H1 (cell line): ENCODE data around the gene SZT2. TPM values are rescaled to one million over a fixed set of nuclear protein-coding genes. Genes with fewer than 3 reads are reported as not detected.

ENCODE experiments used
- CTCF ChIA-PET: fragments of 300-600 bp; sonication (Branson Sonifier 250); formaldehyde crosslinking; loops from one replicate; lab custom pipeline; 2021; ENCODE audit not compliant: partially characterized antibody; lab: Charles Lee
- POLR2A ChIA-PET: fragments of 300-600 bp; sonication (Branson Sonifier 250); formaldehyde crosslinking; loops from one replicate; lab custom pipeline; 2021; ENCODE audit warnings: inconsistent platforms; ENCODE audit not compliant: partially characterized antibody; lab: Charles Lee
- DNase-seq, 2 experiments: peaks; one replicate each; pipeline versions ENCODE4 v3.0.0 to v3.0.0-alpha.2; 2010 to 2022; ENCODE audit warnings: low spot score in 2 of 2, low read depth in 1 of 2, mixed read lengths in 1 of 2
- FAIRE-seq: peaks from 2 replicates; lab custom pipeline; 2011; peaks lifted over from hg19 to GRCh38; lab: Jason Lieb, UNC
- H2AFZ ChIP-seq: 2 replicates; pipeline ENCODE4 v1.8.1; 2012; ENCODE audit warnings: low read length, inconsistent platforms
- H2AK5ac ChIP-seq: 2 replicates; pipeline ENCODE4 v1.6.1; 2013; ENCODE audit warnings: low read depth, low read length
- H2BK120ac ChIP-seq: replicated peaks from 2 replicates; pipeline ENCODE3; 2013; ENCODE audit warnings: low read depth, low read length, inconsistent platforms
- H2BK12ac ChIP-seq: 2 replicates; pipeline ENCODE4 v1.6.1; 2013; ENCODE audit warnings: low read depth, low read length
- H2BK15ac ChIP-seq: 2 replicates; pipeline ENCODE4 v1.6.1; 2013; ENCODE audit warnings: low read length
- H2BK20ac ChIP-seq: 2 replicates; pipeline ENCODE4 v1.6.1; 2013; ENCODE audit warnings: low read length
- H2BK5ac ChIP-seq: 2 replicates; pipeline ENCODE4 v1.6.1; 2013; ENCODE audit warnings: low read depth, low read length
- H3K14ac ChIP-seq: 2 replicates; pipeline ENCODE4 v1.6.1; 2013; ENCODE audit warnings: inconsistent platforms; ENCODE audit not compliant: insufficient read length
- H3K18ac ChIP-seq: 2 replicates; pipeline ENCODE4 v1.6.1; 2013; ENCODE audit warnings: low read length; ENCODE audit errors: extremely low read depth
- H3K23ac ChIP-seq: 2 replicates; pipeline ENCODE4 v1.6.1; 2013; ENCODE audit warnings: inconsistent platforms; ENCODE audit not compliant: insufficient read length
- H3K23me2 ChIP-seq: 2 replicates; pipeline ENCODE4 v1.6.1; 2013; ENCODE audit warnings: low read depth, low read length
- H3K27ac ChIP-seq: 2 replicates; pipeline ENCODE4 v1.6.1; 2011; ENCODE audit warnings: low read depth, low read length, inconsistent platforms
- H3K27me3 ChIP-seq, 4 experiments: replicated peaks in 1 of 4; 1 replicate in 1 of 4; 2 replicates in 3 of 4; pipeline versions ENCODE4 v1.6.1 to v1.8.1; 2011 to 2013; ENCODE audit warnings: low read length in 3 of 4, mild to moderate bottlenecking in 3 of 4, inconsistent platforms in 2 of 4, mixed read lengths in 2 of 4, moderate library complexity in 1 of 4; ENCODE audit not compliant: control insufficient read depth in 3 of 4, insufficient read depth in 3 of 4; ENCODE audit errors: extremely low read depth in 1 of 4
- H3K36me3 ChIP-seq, 4 experiments: 2 replicates each; pipeline versions ENCODE4 v1.6.1 to v1.8.1; 2011 to 2013; ENCODE audit warnings: mild to moderate bottlenecking in 4 of 4, low read length in 3 of 4, moderate library complexity in 2 of 4, control low read depth in 1 of 4, inconsistent platforms in 1 of 4; ENCODE audit not compliant: insufficient read depth in 4 of 4, control insufficient read depth in 2 of 4
- H3K4ac ChIP-seq: replicated peaks from 2 replicates; pipeline ENCODE3; 2013; ENCODE audit warnings: low read length, low read depth, mixed read lengths, inconsistent platforms; ENCODE audit not compliant: insufficient read length
- H3K4me1 ChIP-seq, 4 experiments: replicated peaks in 1 of 4; 1 replicate in 1 of 4; 2 replicates in 3 of 4; pipeline versions ENCODE4 v1.6.1 to v1.8.1; 2011 to 2013; ENCODE audit warnings: low read length in 3 of 4, inconsistent platforms in 2 of 4, mixed read lengths in 1 of 4; ENCODE audit not compliant: insufficient read depth in 4 of 4, control insufficient read depth in 3 of 4
- H3K4me2 ChIP-seq, 2 experiments: 2 replicates each; pipeline versions ENCODE4 v1.6.1 to v1.8.1; 2011 to 2013; ENCODE audit warnings: low read depth in 2 of 2, low read length in 2 of 2, control low read depth in 1 of 2, inconsistent platforms in 1 of 2, mild to moderate bottlenecking in 1 of 2; ENCODE audit not compliant: insufficient read depth in 1 of 2
- H3K4me3 ChIP-seq, 4 experiments: fragments of 200-600, 300-600 bp in 1 of 4; sonication (generic), shearing (Covaris generic), sonication (Bioruptor Twin) in 1 of 4; 2 replicates each; pipeline versions ENCODE4 v1.5.1 to v1.8.1; 2011 to 2016; ENCODE audit warnings: low read length in 4 of 4, low read depth in 3 of 4, control low read depth in 2 of 4, inconsistent platforms in 2 of 4, mild to moderate bottlenecking in 2 of 4, mixed read lengths in 1 of 4, moderate library complexity in 1 of 4; ENCODE audit not compliant: insufficient read depth in 2 of 4; ENCODE audit errors: extremely low read depth in 1 of 4
- H3K56ac ChIP-seq: replicated peaks from 2 replicates; pipeline ENCODE3; 2013; ENCODE audit warnings: low read depth, mild to moderate bottlenecking, mixed read lengths, low read length, inconsistent platforms; ENCODE audit not compliant: insufficient read length
- H3K79me1 ChIP-seq: 2 replicates; pipeline ENCODE4 v1.6.1; 2013; ENCODE audit warnings: low read depth, low read length, control low read depth
- H3K79me2 ChIP-seq, 2 experiments: 2 replicates each; pipeline versions ENCODE4 v1.6.1 to v1.8.1; 2012 to 2013; ENCODE audit warnings: low read length in 2 of 2, mild to moderate bottlenecking in 2 of 2, inconsistent platforms in 1 of 2; ENCODE audit not compliant: insufficient read depth in 2 of 2, control insufficient read depth in 1 of 2
- H3K9ac ChIP-seq, 4 experiments: replicated peaks in 1 of 4; 1 replicate in 1 of 4; 2 replicates in 3 of 4; pipeline versions ENCODE4 v1.6.1 to v1.8.1; 2011 to 2013; ENCODE audit warnings: low read depth in 3 of 4, low read length in 3 of 4, control low read depth in 2 of 4, mild to moderate bottlenecking in 2 of 4, moderate library complexity in 2 of 4, inconsistent platforms in 1 of 4; ENCODE audit errors: extremely low read depth in 1 of 4
- H3K9me3 ChIP-seq, 2 experiments: 2 replicates each; pipeline versions ENCODE4 v1.6.1 to v1.8.1; 2012 to 2013; ENCODE audit warnings: mild to moderate bottlenecking in 2 of 2, moderate library complexity in 2 of 2, control low read depth in 1 of 2, inconsistent platforms in 1 of 2, low read depth in 1 of 2, low read length in 1 of 2, mixed read lengths in 1 of 2; ENCODE audit not compliant: insufficient read depth in 2 of 2
- H4K20me1 ChIP-seq, 2 experiments: replicated peaks in 1 of 2; 2 replicates each; pipeline versions ENCODE3 to v1.8.1; 2011 to 2013; ENCODE audit warnings: inconsistent platforms in 2 of 2, low read length in 2 of 2, mild to moderate bottlenecking in 1 of 2; ENCODE audit not compliant: insufficient read depth in 2 of 2, control insufficient read depth in 1 of 2
- H4K5ac ChIP-seq: 2 replicates; pipeline ENCODE4 v1.6.1; 2013; ENCODE audit warnings: low read length, low read depth, mixed read lengths, inconsistent platforms; ENCODE audit not compliant: insufficient read length
- H4K8ac ChIP-seq: 2 replicates; pipeline ENCODE4 v1.8.0; 2013; ENCODE audit warnings: mild to moderate bottlenecking, moderate library complexity, low read length, inconsistent platforms; ENCODE audit not compliant: insufficient read depth; ENCODE audit errors: extremely low read depth
- H4K91ac ChIP-seq: replicated peaks from 2 replicates; pipeline ENCODE3; 2013; ENCODE audit warnings: low read length, mixed read lengths, inconsistent platforms; ENCODE audit not compliant: insufficient read length
- CHD1 ChIP-seq: IDR thresholded peaks from 2 replicates; pipeline ENCODE4 v1.6.1; 2012; ENCODE audit warnings: low read depth, low read length, improper control_type of control experiment
- CREB1 ChIP-seq: IDR thresholded peaks from 2 replicates; pipeline ENCODE4 v1.6.1; 2012; ENCODE audit warnings: inconsistent platforms
- E2F6 ChIP-seq: IDR thresholded peaks from 2 replicates; pipeline ENCODE4 v1.6.1; 2012; ENCODE audit warnings: inconsistent platforms
- EZH2 ChIP-seq: fragments of 200-600 bp; sonication (generic); IDR thresholded peaks from 2 replicates; pipeline ENCODE4 v1.7.1; 2012; ENCODE audit warnings: low read depth, mild to moderate bottlenecking, moderate library complexity, low read length, inconsistent platforms; ENCODE audit not compliant: severe bottlenecking
- JUN ChIP-seq: IDR thresholded peaks from 2 replicates; pipeline ENCODE4 v1.6.1; 2011; ENCODE audit warnings: low read depth, mild to moderate bottlenecking, improper control_type of control experiment, low read length
- JUND ChIP-seq: IDR thresholded peaks from 2 replicates; pipeline ENCODE4 v1.6.1; 2011; ENCODE audit warnings: mild to moderate bottlenecking, improper control_type of control experiment, low read length
- KDM4A ChIP-seq: IDR thresholded peaks from one replicate; pipeline ENCODE4 v1.7.1; 2012; ENCODE audit warnings: low read depth, mild to moderate bottlenecking, moderate library complexity, low read length, inconsistent platforms; ENCODE audit not compliant: severe bottlenecking
- NANOG ChIP-seq: IDR thresholded peaks from 2 replicates; pipeline ENCODE4 v1.6.1; 2011; ENCODE audit warnings: low read length, low read depth, mild to moderate bottlenecking, inconsistent platforms; ENCODE audit not compliant: insufficient read depth, poor library complexity, severe bottlenecking
- PHF8 ChIP-seq: fragments of 200-600 bp; sonication (generic); conservative IDR thresholded peaks from 2 replicates; pipeline ENCODE4 v1.7.1; 2012; ENCODE audit warnings: low read depth, mild to moderate bottlenecking, inconsistent platforms, low read length, moderate library complexity
- POLR2A ChIP-seq, 2 experiments: IDR thresholded peaks; 1 replicate in 1 of 2; 2 replicates in 1 of 2; pipeline ENCODE4 v1.6.1; 2011; ENCODE audit warnings: low read depth in 2 of 2, low read length in 2 of 2, mild to moderate bottlenecking in 2 of 2; ENCODE audit errors: control extremely low read depth in 1 of 2
- RAD21 ChIP-seq, 2 experiments: IDR thresholded peaks in 1 of 2; conservative IDR thresholded peaks in 1 of 2; 2 replicates each; pipeline ENCODE4 v1.6.1; 2011; ENCODE audit warnings: low read depth in 2 of 2, low read length in 2 of 2, improper control_type of control experiment in 1 of 2, inconsistent platforms in 1 of 2, mild to moderate bottlenecking in 1 of 2, moderate library complexity in 1 of 2
- SAP30 ChIP-seq: fragments of 300-600 bp; sonication (generic); IDR thresholded peaks from 2 replicates; pipeline ENCODE4 v1.7.1; 2012; ENCODE audit warnings: low read length, moderate library complexity, mild to moderate bottlenecking, inconsistent platforms; ENCODE audit not compliant: insufficient read depth, insufficient replicate concordance
- SP1 ChIP-seq: IDR thresholded peaks from 2 replicates; pipeline ENCODE4 v1.6.1; 2011; ENCODE audit warnings: low read depth, low read length
- SP4 ChIP-seq: IDR thresholded peaks from 2 replicates; pipeline ENCODE4 v1.6.1; 2012; ENCODE audit warnings: low read length, inconsistent platforms
- WGBS, 2 experiments: shearing (Covaris generic) in 1 of 2; methylation state at CpG; one replicate each; pipeline versions ENCODE4 v1.1.6 to v1.1.7; 2013 to 2015; ENCODE audit warnings: low lambda C conversion rate in 2 of 2, mixed read lengths in 2 of 2, inconsistent platforms in 1 of 2, low coverage in 1 of 2, missing lambda C conversion rate in 1 of 2; ENCODE audit not compliant: insufficient replicate concordance in 2 of 2, insufficient coverage in 1 of 2, insufficient read length in 1 of 2; ENCODE audit errors: extremely low coverage in 1 of 2, missing lambda C conversion rate in 1 of 2; 5-methylcytosine and 5-hydroxymethylcytosine counted together
- polyA plus RNA-seq, 7 experiments: library from polyadenylated mRNA; depleted of rRNA in 3 of 7; stranded (reverse) in 5 of 7; unstranded in 2 of 7; fragments of >200 nt in 5 of 7; fragments of 200-250 nt in 2 of 7; gene quantifications; 1 replicate in 5 of 7; 2 replicates in 1 of 7; 4 replicates in 1 of 7; pipeline versions ENCODE4 v1.2.1 to v1.2.3, GENCODE V29; 2011 to 2013; ENCODE audit warnings: missing spikeins in 2 of 7, mixed read lengths in 2 of 7
- total RNA-seq: library from RNA; stranded (reverse); fragmentation: NEBNext Ultra II Directional; extraction: Animal tissue kit (Norgen Biotek cat#: 25700); gene quantifications from 2 replicates; pipeline ENCODE4 v1.2.1, GENCODE V29; 2021

Gene SZT2
- total and polyA plus RNA-seq, 2 of the 8 experiments (the other 6 are each of a cell fraction or from before 2014, with no cell fraction given): 4.7 to 12.9 TPM

- Histone ChIP-seq H3K36me3 (peaks cover 5 to 26% (median 16%) of the 10 kb centered on the region in 4 experiments; a peak in 6 of 8 replicates), H2AK5ac (no peak overlapping the region), H2BK5ac (no peak overlapping the region), H3K4me1 (peaks cover 0 to 8% (median 5%) of the 10 kb centered on the region in 4 experiments; a peak in 6 of 7 replicates), H3K23me2 (peaks cover 2% of the 10 kb centered on the region; the same call in 1 of the 2 replicates), H3K27me3 (no peaks in the 10 kb centered on the region), H3K79me1 (no peaks in the 10 kb centered on the region), H3K4ac (no peak overlapping the region), H4K5ac (no peak overlapping the region), H4K20me1 (peaks cover 0 to 2% of the 10 kb centered on the region in 2 experiments), H4K8ac (no peak overlapping the region), H3K56ac (no peak overlapping the region), H4K91ac (no peak overlapping the region), H2BK12ac (no peak overlapping the region), H3K4me2 (no peak overlapping the region), H3K27ac (no peak overlapping the region), H3K23ac (no peak overlapping the region), H2AFZ (no peak overlapping the region), H3K79me2 (no peaks in the 10 kb centered on the region), H3K18ac (no peak overlapping the region), H3K14ac (no peak overlapping the region), H2BK20ac (no peak overlapping the region), H3K4me3 (no peak overlapping the region), H3K9me3 (no peaks in the 10 kb centered on the region), H2BK120ac (no peak overlapping the region), H3K9ac (no peak overlapping the region), H2BK15ac (no peak overlapping the region)
- CTCF ChIA-PET: interaction anchor here (0.5 to 2.1 kb wide), 7 partner anchors 115 to 297 kb away, joined by 3 to 8 read pairs (median 3); no protein-coding TSS in a partner anchor
- WGBS, 2 experiments: 85% methylated on average over 4 of the region's 4 CpGs; no CpG with 5 or more reads in 1 of the 2 experiments
- DNase-seq (no peak), FAIRE-seq (no peak)
- POLR2A ChIA-PET: no interaction called here
- TF ChIP-seq EZH2 (no peak), SP1 (no peak), SAP30 (no peak), POLR2A (IDR thresholded peaks at IDR 0.05; ENCODE audit: control extremely low read depth in 1 of 2, low read depth in 2 of 2, low read length in 2 of 2) (no peak), SP4 (no peak), CHD1 (no peak), JUN (no peak), KDM4A (no peak), JUND (no peak), NANOG (no peak), E2F6 (no peak), CREB1 (no peak), PHF8 (no peak), RAD21 (IDR thresholded peaks at IDR 0.05 in 1 of 2, conservative IDR thresholded peaks at IDR 0.05 in 1 of 2; ENCODE audit: low read depth in 2 of 2, low read length in 2 of 2) (no peak)
Measured at GRCh38 chr1:43418858-43419257, 29.2 kb downstream of the SZT2 start.
